HepG2 (cell line): ENCODE data around the gene PRMT5. TPM values are rescaled to one million over a fixed set of nuclear protein-coding genes. Genes with fewer than 3 reads are reported as not detected.
"Not testable (repeated sequence)": the region's sequence is repeated elsewhere in the genome, so short reads cannot be mapped to it uniquely, and the experiment has no call there.

Source experiments
- ATAC-seq: fragments of 200-7000 bp; cut with Tn5 transposase; 3 replicates; pipeline ENCODE4 v1.9.1; 2020; ENCODE audit warnings: mild to moderate bottlenecking, moderate library complexity
- BruUV-seq: library from RNA; stranded (reverse); fragments of 400-500 nt; replicated peaks from 2 replicates; lab custom pipeline; 2021; lab: Mats Ljungman, UMichigan
- CTCF ChIA-PET: fragments of 300-600 bp; formaldehyde crosslinking; extraction: SDS; loops from one replicate; lab custom pipeline; 2021; ENCODE audit warnings: low total read pairs, inconsistent platforms, low intra/inter-chr PET ratio; lab: Yijun Ruan, JAX
- POLR2A ChIA-PET: fragments of 350-600 bp; sonication (Branson Sonifier 250); formaldehyde crosslinking; loops from one replicate; lab custom pipeline; 2020; ENCODE audit warnings: antibody characterized with exemption, inconsistent platforms; lab: Yijun Ruan, JAX
- DNase-seq: peaks from one replicate; pipeline ENCODE4 v3.0.0-alpha.2; 2015; ENCODE audit warnings: low spot score
- FAIRE-seq: peaks from 3 replicates; lab custom pipeline; 2011; peaks lifted over from hg19 to GRCh38; lab: Jason Lieb, UNC
- H2AFZ ChIP-seq: one replicate; pipeline ENCODE4 v1.6.1; 2011; ENCODE audit warnings: low read length, inconsistent platforms
- H3K27ac ChIP-seq: fragments of 300-600 bp; 3 replicates; pipeline ENCODE4 v1.8.0; 2011; ENCODE audit warnings: mixed run types, mild to moderate bottlenecking, mixed read lengths, low read length, inconsistent platforms; ENCODE audit not compliant: insufficient read depth; ENCODE audit errors: extremely low read length
- H3K27me3 ChIP-seq, 2 experiments: fragments of 200-600 bp in 1 of 2; 2 replicates in 1 of 2; 3 replicates in 1 of 2; pipeline versions ENCODE4 v1.6.0 to v1.8.0; 2011; ENCODE audit warnings: low read length in 2 of 2, mild to moderate bottlenecking in 2 of 2, moderate library complexity in 2 of 2, inconsistent platforms in 1 of 2; ENCODE audit not compliant: insufficient read depth in 2 of 2, control insufficient read depth in 1 of 2
- H3K36me3 ChIP-seq, 2 experiments: fragments of 200-600 bp in 1 of 2; replicated peaks in 1 of 2; 2 replicates in 1 of 2; 3 replicates in 1 of 2; pipeline versions ENCODE4 v1.5.1 to v1.8.0; 2011; ENCODE audit warnings: low read length in 2 of 2, inconsistent platforms in 1 of 2; ENCODE audit not compliant: insufficient read depth in 2 of 2, control insufficient read depth in 1 of 2
- H3K4me1 ChIP-seq: 2 replicates; pipeline ENCODE4 v1.5.1; 2012; ENCODE audit warnings: low read length, inconsistent platforms; ENCODE audit not compliant: insufficient read depth
- H3K4me2 ChIP-seq: 2 replicates; pipeline ENCODE4 v1.6.0; 2011; ENCODE audit warnings: low read depth, low read length, inconsistent platforms
- H3K4me3 ChIP-seq, 3 experiments: fragments of 200-600 bp in 1 of 3; sonication (generic), shearing (Covaris generic) in 1 of 3; replicated peaks in 1 of 3; 2 replicates each; pipeline ENCODE4 v1.5.1; 2011 to 2016; ENCODE audit warnings: low read length in 3 of 3, inconsistent platforms in 2 of 3, low read depth in 2 of 3, mild to moderate bottlenecking in 2 of 3, control low read depth in 1 of 3, mixed read lengths in 1 of 3; ENCODE audit not compliant: insufficient read depth in 1 of 3
- H3K79me2 ChIP-seq: one replicate; pipeline ENCODE4 v1.6.1; 2011; ENCODE audit warnings: low read length, inconsistent platforms; ENCODE audit not compliant: insufficient read depth
- H3K9ac ChIP-seq: 2 replicates; pipeline ENCODE4 v1.6.0; 2011; ENCODE audit warnings: mild to moderate bottlenecking, low read depth, low read length, inconsistent platforms; ENCODE audit not compliant: insufficient read depth
- H3K9me3 ChIP-seq: 2 replicates; pipeline ENCODE4 v1.5.1; 2012; ENCODE audit warnings: mild to moderate bottlenecking, low read length
- H4K20me1 ChIP-seq: 2 replicates; pipeline ENCODE4 v1.6.0; 2011; ENCODE audit warnings: inconsistent platforms, mild to moderate bottlenecking, low read length, moderate library complexity; ENCODE audit not compliant: insufficient read depth
- CEBPG ChIP-seq: IDR thresholded peaks from 2 replicates; pipeline ENCODE4 v1.6.1; 2016
- FOXP1 ChIP-seq, 2 experiments: fragments of 450-650 bp in 1 of 2; IDR thresholded peaks; 2 replicates each; pipeline ENCODE4 v1.6.1; 2017 to 2018; ENCODE audit warnings: antibody characterized with exemption in 1 of 2
- NBN ChIP-seq: fragments of 450-650 bp; conservative IDR thresholded peaks from 2 replicates; pipeline ENCODE4 v1.6.1; 2017
- SOX6 ChIP-seq, 2 experiments: fragments of 450-650 bp in 1 of 2; sonication (generic) in 1 of 2; formaldehyde crosslinking in 1 of 2; IDR thresholded peaks; 2 replicates each; pipeline versions ENCODE4 v1.4.0 to v1.6.1; 2017 to 2020; ENCODE audit warnings: antibody characterized with exemption in 1 of 2, mild to moderate bottlenecking in 1 of 2, missing genetic modification reagents in 1 of 2
- THAP11 ChIP-seq: IDR thresholded peaks from 2 replicates; pipeline ENCODE4 v1.6.1; 2016; ENCODE audit warnings: missing biosample characterization, missing genetic modification reagents
- ZNF121 ChIP-seq: sonication (generic); formaldehyde crosslinking; IDR thresholded peaks from 2 replicates; pipeline ENCODE4 v1.5.0; 2020; ENCODE audit warnings: mild to moderate bottlenecking, missing genetic modification reagents
- ZNF230 ChIP-seq: sonication (generic); formaldehyde crosslinking; IDR thresholded peaks from 2 replicates; pipeline ENCODE4 v1.4.0; 2020; ENCODE audit warnings: mild to moderate bottlenecking, missing genetic modification reagents
- ZNF282 ChIP-seq: fragments of 450-650 bp; IDR thresholded peaks from 2 replicates; pipeline ENCODE4 v1.6.1; 2018; ENCODE audit not compliant: partially characterized antibody
- ZNF563 ChIP-seq: sonication (generic); formaldehyde crosslinking; IDR thresholded peaks from 2 replicates; pipeline ENCODE4 v1.8.0; 2022; ENCODE audit warnings: mild to moderate bottlenecking, moderate library complexity, missing genetic modification reagents
- WGBS: methylation state at CpG from one replicate; pipeline ENCODE4 v1.1.6; 2017; ENCODE audit warnings: low lambda C conversion rate; 5-methylcytosine and 5-hydroxymethylcytosine counted together
- in situ Hi-C: cut with HindIII; loops from 2 replicates; pipeline ENCODE4 v1.10.0; 2017; ENCODE audit warnings: low pct_unique_long_range_greater_than_20kb; ENCODE audit not compliant: extremely low pct_ligation_motif_present
- intact Hi-C: fragments of 100-400 bp; cut with micrococcal nuclease; formaldehyde crosslinking; loops from one replicate; pipeline ENCODE4 v1.10.0; 2022; ENCODE audit not compliant: unreplicated experiment
- polyA plus RNA-seq, 8 experiments: library from polyadenylated mRNA; depleted of rRNA in 3 of 8; stranded (reverse) in 7 of 8; unstranded in 1 of 8; fragments of >200 nt; fragmentation: Illumina TruSeq in 4 of 8; extraction: Trizol in 4 of 8; gene quantifications; 2 replicates each; pipeline versions ENCODE4 v1.2.1 to v1.2.3, GENCODE V29; 2011 to 2016; ENCODE audit warnings: low read depth in 4 of 8, missing spikeins in 1 of 8, mixed read lengths in 1 of 8; ENCODE audit not compliant: insufficient read depth in 1 of 8
- total RNA-seq, 5 experiments: library from RNA; depleted of rRNA; stranded (reverse); fragments of >200 nt; fragmentation: Illumina TruSeq; extraction: Trizol; gene quantifications; 2 replicates each; pipeline ENCODE4 v1.2.3, GENCODE V29; 2016; ENCODE audit warnings: low read depth in 1 of 5

Gene PRMT5
- total and polyA plus RNA-seq, 2 of the 13 experiments (the other 11 are each of a cell fraction or from before 2014, with no cell fraction given): 210 to 354 TPM

- DNase-seq; H3K27me3 ChIP-seq; ATAC-seq; H3K9me3 ChIP-seq; H3K4me2 ChIP-seq; H3K9ac ChIP-seq; in situ Hi-C loops; H3K27ac ChIP-seq; FAIRE-seq; CTCF ChIA-PET; H3K79me2 ChIP-seq; BruUV-seq; H4K20me1 ChIP-seq; intact Hi-C loops; H2AFZ ChIP-seq; H3K4me3 ChIP-seq; TF ChIP-seq SOX6, FOXP1 (CRISPR knock-in tag; IDR thresholded peaks at IDR 0.05): not testable (repeated sequence)
- POLR2A ChIA-PET: interaction anchor here (1.1 to 1.8 kb wide), 2 partner anchors 9 to 30 kb away, joined by 4 to 10 read pairs; partner anchors contain the start of gene AJUBA
- peak; percentile 89 for TF ChIP-seq ZNF282
- TF ChIP-seq NBN: 0 out of 2 replicates have a peak, but pooled peaks have one; percentile 27
- TF ChIP-seq CEBPG (CRISPR knock-in tag): peak; percentile 38; the same call in 1 of the 2 replicates
- 0 out of 2 replicates have a peak, but pooled peaks have one; percentile 43 for TF ChIP-seq SOX6 (IDR thresholded peaks at IDR 0.05)
- TF ChIP-seq ZNF563: 0 out of 2 replicates have a peak, but pooled peaks have one; percentile 24
- TF ChIP-seq FOXP1 (IDR thresholded peaks at IDR 0.05): peak; percentile 18; the same call in 1 of the 2 replicates
- 92% methylated on average over 8 of the region's 8 CpGs for WGBS
- H3K36me3 ChIP-seq: peaks cover 11 to 42% of the 10 kb centered on the region in 2 experiments
- peaks cover 22% of the 10 kb centered on the region for H3K4me1 ChIP-seq
These were observed 22.6 kb upstream of the PRMT5 start for GRCh38 chr14:22951795-22952194.

DNA sequence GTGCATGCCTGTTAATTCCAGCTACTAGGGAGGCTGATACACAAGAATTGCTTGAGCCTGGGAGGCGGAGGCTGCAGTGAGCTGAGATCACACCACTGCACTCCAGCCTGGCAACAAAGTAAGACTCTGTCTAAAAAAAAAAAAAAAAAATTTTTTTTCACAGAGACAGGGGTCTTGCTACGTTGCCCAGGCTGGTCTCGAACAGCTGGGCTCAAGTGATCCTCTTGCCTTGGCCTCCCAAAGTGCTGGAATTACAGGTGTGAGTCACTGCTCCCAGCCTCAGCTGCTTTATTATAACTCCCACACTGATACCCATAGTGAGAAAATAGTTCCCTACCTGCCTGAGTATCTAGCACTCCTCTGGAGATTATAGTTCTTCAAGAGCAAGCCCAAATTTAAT is 16.5 kb upstream of the PRMT5 start:
- Histone ChIP-seq H4K20me1 (no peaks in the 10 kb centered on the region), H3K4me3 (no peak overlapping the region), H3K36me3 (peaks cover 14 to 34% of the 10 kb centered on the region in 2 experiments), H3K27me3 (no peaks in the 10 kb centered on the region), H3K4me1 (no peaks in the 10 kb centered on the region), H3K79me2 (no peaks in the 10 kb centered on the region), H3K9me3 (no peaks in the 10 kb centered on the region), H3K27ac (no peak overlapping the region), H2AFZ (no peak overlapping the region), H3K9ac (no peak overlapping the region), H3K4me2 (no peak overlapping the region)
- DNase-seq (no peak), ATAC-seq (no peak), FAIRE-seq (no peak)
- no TSS peak for BruUV-seq
- intact Hi-C loops (no loop called here), in situ Hi-C loops (no loop called here)
- WGBS: 96% methylated on average over 3 of the region's 3 CpGs
- ChIA-PET POLR2A (interaction anchor here (0.7 to 3.0 kb wide), 8 partner anchors 10 to 61 kb away, joined by 3 to 21 read pairs (median 7); partner anchors contain the start of genes AJUBA, HAUS4 and PRMT5), CTCF (no interaction called here)
- TF ChIP-seq ZNF230 (0 out of 2 replicates have a peak, but pooled peaks have one; percentile 38), ZNF121 (CRISPR knock-in tag) (peak; percentile 84), THAP11 (no peak)
